Measurements from ENCODE around the gene ARNT2.
A peak's percentile ranks its signal among the peaks of the same experiment; 100 is the strongest.
"Not testable (repeated sequence)": the region's sequence is repeated elsewhere in the genome, so short reads cannot be mapped to it uniquely, and the experiment has no call there.

The ARNT2 gene

GRCh38 chr15:80389370-80389769 lies 14.8 kb upstream of the ARNT2 start:
- Histone ChIP-seq H3K27me3 (ENCODE audit: insufficient read depth, low read length) (no peaks in the 10 kb centered on the region), H3K4me3 (ENCODE audit: low read length) (no peak overlapping the region), H3K9me3 (ENCODE audit: insufficient read depth, low read depth, low read length) (no peaks in the 10 kb centered on the region), H3K36me3 (ENCODE audit: insufficient read depth, low read depth, low read length) (no peaks in the 10 kb centered on the region), H3K27ac (ENCODE audit: low read length) (no peak overlapping the region), H3K9ac (ENCODE audit: low read depth, low read length) (no peak overlapping the region), H3K4me1 (ENCODE audit: insufficient read depth, low read length) (peaks cover 31% of the 10 kb centered on the region)

- H3K9me3 ChIP-seq (ENCODE audit: insufficient read depth, low read depth, low read length); H3K9ac ChIP-seq (ENCODE audit: low read depth, low read length); H3K4me3 ChIP-seq (ENCODE audit: low read length); H3K27ac ChIP-seq (ENCODE audit: low read length); H3K27me3 ChIP-seq (ENCODE audit: insufficient read depth, low read length); H3K36me3 ChIP-seq (ENCODE audit: insufficient read depth, low read depth, low read length): not testable (repeated sequence)
- peaks cover 35% of the 10 kb centered on the region for H3K4me1 ChIP-seq (ENCODE audit: insufficient read depth, low read length)
Observed at GRCh38 chr15:80390942-80391341, 13.2 kb upstream of the ARNT2 start.

- Histone ChIP-seq H3K9me3 (ENCODE audit: insufficient read depth, low read depth, low read length) (no peaks in the 10 kb centered on the region), H3K36me3 (ENCODE audit: insufficient read depth, low read depth, low read length) (no peaks in the 10 kb centered on the region), H3K27ac (ENCODE audit: low read length) (no peak overlapping the region), H3K27me3 (ENCODE audit: insufficient read depth, low read length) (no peaks in the 10 kb centered on the region), H3K4me1 (ENCODE audit: insufficient read depth, low read length) (peaks cover 9% of the 10 kb centered on the region; the same call in 1 of the 2 replicates), H3K9ac (ENCODE audit: low read depth, low read length) (no peak overlapping the region), H3K4me3 (ENCODE audit: low read length) (no peak overlapping the region)
Observed at GRCh38 chr15:80395616-80396015, 8.6 kb upstream of the ARNT2 start.

- H3K9ac ChIP-seq (ENCODE audit: low read depth, low read length), result no peak overlapping the region
- no peaks in the 10 kb centered on the region for H3K9me3 ChIP-seq (ENCODE audit: insufficient read depth, low read depth, low read length)
- H3K27ac ChIP-seq (ENCODE audit: low read length), result no peak overlapping the region
- no peak overlapping the region for H3K4me3 ChIP-seq (ENCODE audit: low read length)
- H3K27me3 ChIP-seq (ENCODE audit: insufficient read depth, low read length), result no peaks in the 10 kb centered on the region
- H3K4me1 ChIP-seq (ENCODE audit: insufficient read depth, low read length), result peaks cover 9% of the 10 kb centered on the region; the same call in 1 of the 2 replicates
- no peaks in the 10 kb centered on the region for H3K36me3 ChIP-seq (ENCODE audit: insufficient read depth, low read depth, low read length)
Observed at GRCh38 chr15:80396096-80396495, 8.1 kb upstream of the ARNT2 start.

- peaks cover 20% of the 10 kb centered on the region for H3K27me3 ChIP-seq (ENCODE audit: insufficient read depth, low read length)
- peaks cover 9% of the 10 kb centered on the region; the same call in 1 of the 2 replicates for H3K4me1 ChIP-seq (ENCODE audit: insufficient read depth, low read length)
- H3K9ac ChIP-seq (ENCODE audit: low read depth, low read length), result no peak overlapping the region
- H3K4me3 ChIP-seq (ENCODE audit: low read length), result no peak overlapping the region
- no peaks in the 10 kb centered on the region for H3K36me3 ChIP-seq (ENCODE audit: insufficient read depth, low read depth, low read length)
- no peaks in the 10 kb centered on the region for H3K9me3 ChIP-seq (ENCODE audit: insufficient read depth, low read depth, low read length)
- no peak overlapping the region for H3K27ac ChIP-seq (ENCODE audit: low read length)
Observed at GRCh38 chr15:80399508-80399907, 4.7 kb upstream of the ARNT2 start.

GRCh38 chr15:80401456-80401855 lies 2.7 kb upstream of the ARNT2 start:
- no peaks in the 10 kb centered on the region for H3K36me3 ChIP-seq (ENCODE audit: insufficient read depth, low read depth, low read length)
- H3K27me3 ChIP-seq (ENCODE audit: insufficient read depth, low read length), result peaks cover 39% of the 10 kb centered on the region
- peaks cover 8% of the 10 kb centered on the region; the same call in 1 of the 2 replicates for H3K4me1 ChIP-seq (ENCODE audit: insufficient read depth, low read length)
- H3K9ac ChIP-seq (ENCODE audit: low read depth, low read length), result no peak overlapping the region
- no peaks in the 10 kb centered on the region for H3K9me3 ChIP-seq (ENCODE audit: insufficient read depth, low read depth, low read length)
- H3K27ac ChIP-seq (ENCODE audit: low read length), result no peak overlapping the region
- H3K4me3 ChIP-seq (ENCODE audit: low read length), result no peak overlapping the region

- H3K27me3 ChIP-seq (ENCODE audit: insufficient read depth, low read length), result peaks cover 44% of the 10 kb centered on the region
- H3K9ac ChIP-seq (ENCODE audit: low read depth, low read length), result no peak overlapping the region
- no peaks in the 10 kb centered on the region for H3K9me3 ChIP-seq (ENCODE audit: insufficient read depth, low read depth, low read length)
Observed at GRCh38 chr15:80402339-80402738, 1.8 kb upstream of the ARNT2 start.

GRCh38 chr15:80403712-80404056 lies 498 bp upstream of the ARNT2 start:
- peak overlapping the region; percentile 69 for H3K4me3 ChIP-seq (ENCODE audit: low read length)
- peak overlapping the region; percentile 28 for H3K27ac ChIP-seq (ENCODE audit: low read length)

More at GRCh38 chr15:80402339-80402738, 1.8 kb upstream of the ARNT2 start:
- Histone ChIP-seq H3K4me1 (ENCODE audit: insufficient read depth, low read length) (peaks cover 8% of the 10 kb centered on the region; the same call in 1 of the 2 replicates), H3K4me3 (ENCODE audit: low read length) (no peak overlapping the region), H3K36me3 (ENCODE audit: insufficient read depth, low read depth, low read length) (no peaks in the 10 kb centered on the region), H3K27ac (ENCODE audit: low read length) (no peak overlapping the region)

GRCh38 chr15:80404761-80405553 lies 775 bp downstream of the ARNT2 start:
- peak overlapping the region; percentile 56; the same call in 1 of the 2 replicates for H3K9ac ChIP-seq (ENCODE audit: low read depth, low read length)
- no peaks in the 10 kb centered on the region for H3K9me3 ChIP-seq (ENCODE audit: insufficient read depth, low read depth, low read length)
- H3K4me3 ChIP-seq (ENCODE audit: low read length), result peak overlapping the region; percentile 79
- peaks cover 44% of the 10 kb centered on the region for H3K27me3 ChIP-seq (ENCODE audit: insufficient read depth, low read length)
- H3K36me3 ChIP-seq (ENCODE audit: insufficient read depth, low read depth, low read length), result no peaks in the 10 kb centered on the region
- H3K4me1 ChIP-seq (ENCODE audit: insufficient read depth, low read length), result peaks cover 8% of the 10 kb centered on the region; the same call in 1 of the 2 replicates
- no peak overlapping the region for H3K27ac ChIP-seq (ENCODE audit: low read length)

More at GRCh38 chr15:80403712-80404056, 498 bp upstream of the ARNT2 start:
- no peaks in the 10 kb centered on the region for H3K9me3 ChIP-seq (ENCODE audit: insufficient read depth, low read depth, low read length)
- no peaks in the 10 kb centered on the region for H3K36me3 ChIP-seq (ENCODE audit: insufficient read depth, low read depth, low read length)
- H3K4me1 ChIP-seq (ENCODE audit: insufficient read depth, low read length), result peaks cover 8% of the 10 kb centered on the region; the same call in 1 of the 2 replicates
- peak overlapping the region; percentile 82 for H3K9ac ChIP-seq (ENCODE audit: low read depth, low read length)
- H3K27me3 ChIP-seq (ENCODE audit: insufficient read depth, low read length), result peaks cover 44% of the 10 kb centered on the region

- Histone ChIP-seq H3K27ac (ENCODE audit: low read length) (no peak overlapping the region), H3K9me3 (ENCODE audit: insufficient read depth, low read depth, low read length) (no peaks in the 10 kb centered on the region), H3K4me1 (ENCODE audit: insufficient read depth, low read length) (peaks cover 8% of the 10 kb centered on the region; the same call in 1 of the 2 replicates)
Observed at GRCh38 chr15:80405554-80405850, 1.3 kb downstream of the ARNT2 start.

GRCh38 chr15:80405970-80406369 lies 1.8 kb downstream of the ARNT2 start:
- peaks cover 44% of the 10 kb centered on the region for H3K27me3 ChIP-seq (ENCODE audit: insufficient read depth, low read length)
- no peaks in the 10 kb centered on the region for H3K36me3 ChIP-seq (ENCODE audit: insufficient read depth, low read depth, low read length)
- H3K4me1 ChIP-seq (ENCODE audit: insufficient read depth, low read length), result peaks cover 8% of the 10 kb centered on the region; the same call in 1 of the 2 replicates
- no peak overlapping the region for H3K27ac ChIP-seq (ENCODE audit: low read length)
- no peaks in the 10 kb centered on the region for H3K9me3 ChIP-seq (ENCODE audit: insufficient read depth, low read depth, low read length)
- H3K4me3 ChIP-seq (ENCODE audit: low read length), result no peak overlapping the region
- H3K9ac ChIP-seq (ENCODE audit: low read depth, low read length), result no peak overlapping the region

More at GRCh38 chr15:80405554-80405850, 1.3 kb downstream of the ARNT2 start:
- H3K36me3 ChIP-seq (ENCODE audit: insufficient read depth, low read depth, low read length), result no peaks in the 10 kb centered on the region
- H3K9ac ChIP-seq (ENCODE audit: low read depth, low read length), result no peak overlapping the region; the same call in 1 of the 2 replicates
- peaks cover 44% of the 10 kb centered on the region for H3K27me3 ChIP-seq (ENCODE audit: insufficient read depth, low read length)
- H3K4me3 ChIP-seq (ENCODE audit: low read length), result peak overlapping the region; percentile 79; the same call in 1 of the 2 replicates

- H3K9me3 ChIP-seq (ENCODE audit: insufficient read depth, low read depth, low read length), result no peaks in the 10 kb centered on the region
- H3K27ac ChIP-seq (ENCODE audit: low read length), result no peak overlapping the region
- H3K4me3 ChIP-seq (ENCODE audit: low read length), result no peak overlapping the region
- no peaks in the 10 kb centered on the region for H3K36me3 ChIP-seq (ENCODE audit: insufficient read depth, low read depth, low read length)
- H3K4me1 ChIP-seq (ENCODE audit: insufficient read depth, low read length), result no peaks in the 10 kb centered on the region
- H3K9ac ChIP-seq (ENCODE audit: low read depth, low read length), result no peak overlapping the region
- H3K27me3 ChIP-seq (ENCODE audit: insufficient read depth, low read length), result 0 out of 2 replicates have a peak, but pooled peaks cover 1% of the 10 kb centered on the region
Observed at GRCh38 chr15:80411788-80412288, 7.7 kb downstream of the ARNT2 start.
